OCI-LY1 (cell line): Measurements from ENCODE around the gene GAK.

Experiments
- EZH2 ChIP-seq: fragments of 200-600 bp; sonication (generic), shearing (Covaris generic); IDR thresholded peaks from 2 replicates; pipeline ENCODE4 v1.8.0; 2017; ENCODE audit warnings: borderline replicate concordance, mixed run types, mild to moderate bottlenecking, antibody characterized with exemption, low read length, moderate library complexity, mixed read lengths
- TF ChIP-seq, protein P1 (sequence below): fragments of 200-600 bp; sonication (generic), shearing (Covaris generic); IDR thresholded peaks from 2 replicates; pipeline ENCODE4 v1.5.1; 2017; ENCODE audit warnings: mild to moderate bottlenecking, antibody characterized with exemption, low read length, moderate library complexity, mixed read lengths

DNA sequence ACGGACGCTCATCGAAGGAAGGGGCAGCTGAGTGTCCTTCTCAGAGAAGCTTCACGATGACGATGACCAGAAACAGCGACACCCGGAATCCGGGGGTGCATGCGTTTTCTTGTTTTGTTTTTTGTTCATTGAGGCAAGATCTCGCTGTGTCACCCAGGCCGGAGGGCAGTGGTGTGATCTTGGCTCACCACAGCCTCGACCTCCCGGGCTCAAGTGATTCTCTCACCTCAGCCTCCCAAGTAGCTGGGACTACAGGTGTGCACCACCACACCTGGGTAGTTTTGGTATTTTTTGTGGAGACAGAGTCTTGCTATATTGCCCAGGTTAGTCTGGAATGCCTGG lies 21.4 kb upstream of the GAK start:
- TF ChIP-seq, protein P1, sequence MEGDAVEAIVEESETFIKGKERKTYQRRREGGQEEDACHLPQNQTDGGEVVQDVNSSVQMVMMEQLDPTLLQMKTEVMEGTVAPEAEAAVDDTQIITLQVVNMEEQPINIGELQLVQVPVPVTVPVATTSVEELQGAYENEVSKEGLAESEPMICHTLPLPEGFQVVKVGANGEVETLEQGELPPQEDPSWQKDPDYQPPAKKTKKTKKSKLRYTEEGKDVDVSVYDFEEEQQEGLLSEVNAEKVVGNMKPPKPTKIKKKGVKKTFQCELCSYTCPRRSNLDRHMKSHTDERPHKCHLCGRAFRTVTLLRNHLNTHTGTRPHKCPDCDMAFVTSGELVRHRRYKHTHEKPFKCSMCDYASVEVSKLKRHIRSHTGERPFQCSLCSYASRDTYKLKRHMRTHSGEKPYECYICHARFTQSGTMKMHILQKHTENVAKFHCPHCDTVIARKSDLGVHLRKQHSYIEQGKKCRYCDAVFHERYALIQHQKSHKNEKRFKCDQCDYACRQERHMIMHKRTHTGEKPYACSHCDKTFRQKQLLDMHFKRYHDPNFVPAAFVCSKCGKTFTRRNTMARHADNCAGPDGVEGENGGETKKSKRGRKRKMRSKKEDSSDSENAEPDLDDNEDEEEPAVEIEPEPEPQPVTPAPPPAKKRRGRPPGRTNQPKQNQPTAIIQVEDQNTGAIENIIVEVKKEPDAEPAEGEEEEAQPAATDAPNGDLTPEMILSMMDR: no peak
- TF ChIP-seq EZH2: no peak
